Breast epithelium (tissue), 4 donors: ENCODE data around the gene SEC14L1. TPM values are rescaled to one million over a fixed set of nuclear protein-coding genes. Genes with fewer than 3 reads are reported as not detected.

Experiments
- DNase-seq, 2 donors: peaks; one replicate each; pipeline ENCODE4 v3.0.0-alpha.2; 2019; ENCODE audit warnings: low spot score in 2 of 2
- H3K27ac ChIP-seq, 2 donors: fragments of 200-600 bp; sonication (generic) in 1 of 2; one replicate each; pipeline ENCODE4 v1.5.1; 2016 to 2019; ENCODE audit warnings: mild to moderate bottlenecking in 1 of 2
- H3K27me3 ChIP-seq, 2 donors: fragments of 200-600 bp; sonication (generic) in 1 of 2; one replicate each; pipeline versions ENCODE4 v1.5.1 to v1.6.0; 2017 to 2019; ENCODE audit warnings: control low read depth in 1 of 2, mild to moderate bottlenecking in 1 of 2
- H3K36me3 ChIP-seq: fragments of 200-600 bp; one replicate; pipeline ENCODE4 v1.5.1; 2019
- H3K4me1 ChIP-seq, 2 donors: fragments of 200-600 bp; sonication (generic); one replicate each; pipeline ENCODE4 v1.5.1; 2016 to 2019; ENCODE audit warnings: control low read depth in 1 of 2
- H3K4me3 ChIP-seq, 3 donors: fragments of 200-600 bp; sonication (generic); 1 replicate in 2 of 3; 2 replicates in 1 of 3; pipeline ENCODE4 v1.5.1; 2016 to 2019; ENCODE audit warnings: mild to moderate bottlenecking in 3 of 3, moderate library complexity in 2 of 3
- H3K9me3 ChIP-seq, 2 donors: fragments of 200-600 bp; sonication (generic) in 1 of 2; one replicate each; pipeline ENCODE4 v1.5.1; 2016 to 2019; ENCODE audit warnings: control low read depth in 1 of 2
- POLR2A ChIP-seq: fragments of 450-650 bp; IDR thresholded peaks from one replicate; pipeline ENCODE4 v1.6.1; 2016; ENCODE audit warnings: antibody characterized with exemption, mild to moderate bottlenecking, moderate library complexity
- POLR2AphosphoS5 ChIP-seq, 3 donors: sonication (generic); formaldehyde crosslinking; IDR thresholded peaks; one replicate each; pipeline ENCODE4 v1.6.1; 2017; ENCODE audit warnings: antibody characterized with exemption in 3 of 3
- intact Hi-C: fragments of 100-400 bp; cut with DNase I; formaldehyde crosslinking; loops from one replicate; pipeline ENCODE4 v1.15.1; 2023; ENCODE audit warnings: low total_unique reads
- total RNA-seq, 3 donors: library from RNA; depleted of rRNA; stranded (reverse); fragments of >200 nt; gene quantifications; one replicate each; pipeline ENCODE4 v1.1.0, GENCODE V29; 2016
- TF ChIP-seq, protein P1 (sequence below), 3 donors: fragments of 450-650 bp; IDR thresholded peaks; one replicate each; pipeline ENCODE4 v1.5.1; 2016 to 2017; ENCODE audit warnings: antibody characterized with exemption in 3 of 3, mild to moderate bottlenecking in 3 of 3, moderate library complexity in 3 of 3

Gene SEC14L1
- total RNA-seq, 3 donors from 2014 or later, result 52.2 to 106 (median 59.6) TPM

DNA sequence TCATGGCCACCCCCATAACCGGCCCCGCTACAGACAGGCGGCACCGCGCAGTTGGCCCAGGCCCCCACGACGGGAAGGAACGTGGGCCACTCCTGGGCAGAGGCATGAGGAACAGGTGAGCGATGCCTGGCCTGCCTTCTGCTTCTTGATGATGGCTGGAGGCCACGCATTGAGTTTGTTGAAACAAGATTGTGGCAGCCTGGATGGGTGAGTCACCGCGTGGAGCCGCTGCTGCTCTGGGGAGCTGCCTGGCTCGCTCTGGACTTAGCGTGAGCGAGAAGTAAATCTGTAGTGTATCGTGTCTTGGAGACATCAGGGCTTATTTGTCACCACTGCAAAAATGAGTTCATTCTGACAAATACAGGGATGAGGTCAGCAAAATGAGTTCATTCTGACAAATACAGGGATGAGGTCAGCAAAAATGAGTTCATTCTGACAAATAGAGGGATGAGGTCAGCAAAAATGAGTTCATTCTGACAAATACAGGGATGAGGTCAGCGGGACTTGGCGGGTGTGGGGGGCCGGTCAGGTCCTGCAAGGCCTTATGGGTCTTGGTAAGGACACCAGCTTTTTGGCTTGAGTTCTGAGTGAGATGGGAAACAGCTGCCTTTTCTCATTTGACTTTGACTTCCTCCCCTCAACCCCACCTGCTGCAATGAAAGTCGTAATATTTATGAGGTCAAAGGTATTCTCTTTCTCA, 93.0 kb downstream of the SEC14L1 start:
- intact Hi-C loops, result loop anchor here (10.0 kb wide), 1 partner anchor 471 kb away; no protein-coding TSS in a partner anchor
- DNase-seq, result no peak

DNA sequence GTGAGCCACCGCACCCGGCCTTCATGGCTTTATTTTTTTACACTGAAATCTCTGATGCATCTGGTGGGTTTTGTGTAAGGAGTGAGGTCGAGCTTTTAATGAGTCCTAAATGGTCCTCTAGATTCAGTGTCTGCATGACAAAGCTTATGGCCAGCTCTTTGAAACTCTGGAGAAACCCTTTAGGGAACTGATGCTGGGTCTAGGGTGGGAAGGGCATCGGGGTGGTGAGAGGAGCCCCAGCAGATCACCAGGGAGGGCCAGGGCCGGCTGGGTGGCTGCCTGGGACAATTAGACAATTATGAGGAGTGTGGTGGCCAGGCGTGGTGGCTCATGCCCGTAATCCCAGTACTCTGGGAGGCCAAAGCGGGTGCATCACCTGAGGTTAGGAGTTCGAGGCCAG, 93.9 kb downstream of the SEC14L1 start:
- peak overlapping the region in 1 of 2 donors; percentile 59 for H3K27ac ChIP-seq
- intact Hi-C loops, result loop anchor here (10.0 kb wide), 1 partner anchor 470 kb away; no protein-coding TSS in a partner anchor

More for the DNA sequence above, 93.0 kb downstream of the SEC14L1 start:
- TF ChIP-seq, protein P1, sequence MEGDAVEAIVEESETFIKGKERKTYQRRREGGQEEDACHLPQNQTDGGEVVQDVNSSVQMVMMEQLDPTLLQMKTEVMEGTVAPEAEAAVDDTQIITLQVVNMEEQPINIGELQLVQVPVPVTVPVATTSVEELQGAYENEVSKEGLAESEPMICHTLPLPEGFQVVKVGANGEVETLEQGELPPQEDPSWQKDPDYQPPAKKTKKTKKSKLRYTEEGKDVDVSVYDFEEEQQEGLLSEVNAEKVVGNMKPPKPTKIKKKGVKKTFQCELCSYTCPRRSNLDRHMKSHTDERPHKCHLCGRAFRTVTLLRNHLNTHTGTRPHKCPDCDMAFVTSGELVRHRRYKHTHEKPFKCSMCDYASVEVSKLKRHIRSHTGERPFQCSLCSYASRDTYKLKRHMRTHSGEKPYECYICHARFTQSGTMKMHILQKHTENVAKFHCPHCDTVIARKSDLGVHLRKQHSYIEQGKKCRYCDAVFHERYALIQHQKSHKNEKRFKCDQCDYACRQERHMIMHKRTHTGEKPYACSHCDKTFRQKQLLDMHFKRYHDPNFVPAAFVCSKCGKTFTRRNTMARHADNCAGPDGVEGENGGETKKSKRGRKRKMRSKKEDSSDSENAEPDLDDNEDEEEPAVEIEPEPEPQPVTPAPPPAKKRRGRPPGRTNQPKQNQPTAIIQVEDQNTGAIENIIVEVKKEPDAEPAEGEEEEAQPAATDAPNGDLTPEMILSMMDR (IDR thresholded peaks at IDR 0.05), result no peak
- TF ChIP-seq POLR2A, result no peak
- no peak for TF ChIP-seq POLR2AphosphoS5 (IDR thresholded peaks at IDR 0.05)
- no peaks in the 10 kb centered on the region for H3K4me1 ChIP-seq
- H3K27me3 ChIP-seq, result no peaks in the 10 kb centered on the region
- no peaks in the 10 kb centered on the region for H3K9me3 ChIP-seq
- H3K27ac ChIP-seq, result peak overlapping the region in 1 of 2 donors; percentile 13
- H3K36me3 ChIP-seq, result no peaks in the 10 kb centered on the region
- H3K4me3 ChIP-seq, result no peak overlapping the region

DNA sequence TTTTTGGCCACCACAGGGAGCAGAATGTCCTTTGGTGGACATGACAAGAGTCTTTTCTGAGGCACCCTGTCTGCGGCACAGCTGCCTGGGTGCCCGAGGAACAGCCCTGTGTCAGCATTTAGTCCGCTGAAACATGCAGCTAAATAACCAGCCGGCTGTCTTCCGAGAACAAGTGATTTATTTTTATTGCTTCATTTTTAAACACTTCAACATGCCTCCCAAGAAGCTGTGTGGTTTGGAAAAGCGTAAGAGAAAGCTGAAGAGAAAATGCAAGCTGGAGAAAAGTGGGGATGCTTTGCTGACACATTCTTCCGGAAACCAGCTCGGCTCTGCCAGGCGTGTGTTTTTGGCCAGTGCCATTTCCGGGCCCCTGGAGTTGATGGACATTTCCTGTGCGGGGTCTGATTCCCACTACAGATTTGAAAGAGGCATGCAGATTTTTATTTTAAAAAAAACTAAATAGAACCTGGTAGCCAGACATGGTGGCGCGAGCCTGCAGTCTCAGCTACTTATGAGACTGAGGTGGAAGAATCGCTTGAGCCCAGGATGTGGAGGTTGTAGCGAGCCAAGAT, 94.7 kb downstream of the SEC14L1 start:
- intact Hi-C loops, result loop anchor here (10.0 kb wide), 1 partner anchor 469 kb away; no protein-coding TSS in a partner anchor
- H3K4me1 ChIP-seq, result no peaks in the 10 kb centered on the region
- H3K36me3 ChIP-seq, result no peaks in the 10 kb centered on the region
- DNase-seq, result no peak
- H3K27ac ChIP-seq, result peak overlapping the region in 1 of 2 donors; percentile 59
- no peaks in the 10 kb centered on the region for H3K9me3 ChIP-seq
- TF ChIP-seq, protein P1 (IDR thresholded peaks at IDR 0.05), result no peak
- TF ChIP-seq POLR2AphosphoS5 (IDR thresholded peaks at IDR 0.05) (peak; percentile 10 to 24 (median 19)), POLR2A (no peak)
- no peaks in the 10 kb centered on the region for H3K27me3 ChIP-seq
- peak overlapping the region; percentile 20 to 54 (median 21) for H3K4me3 ChIP-seq

More for the DNA sequence above, 93.9 kb downstream of the SEC14L1 start:
- Histone ChIP-seq H3K36me3 (no peaks in the 10 kb centered on the region), H3K9me3 (no peaks in the 10 kb centered on the region), H3K4me1 (no peaks in the 10 kb centered on the region), H3K27me3 (no peaks in the 10 kb centered on the region), H3K4me3 (peak overlapping the region in 1 of 3 donors; percentile 21)
- TF ChIP-seq POLR2AphosphoS5 (IDR thresholded peaks at IDR 0.05) (no peak), POLR2A (no peak)
- TF ChIP-seq, protein P1 (IDR thresholded peaks at IDR 0.05), result no peak
- DNase-seq, result no peak

DNA sequence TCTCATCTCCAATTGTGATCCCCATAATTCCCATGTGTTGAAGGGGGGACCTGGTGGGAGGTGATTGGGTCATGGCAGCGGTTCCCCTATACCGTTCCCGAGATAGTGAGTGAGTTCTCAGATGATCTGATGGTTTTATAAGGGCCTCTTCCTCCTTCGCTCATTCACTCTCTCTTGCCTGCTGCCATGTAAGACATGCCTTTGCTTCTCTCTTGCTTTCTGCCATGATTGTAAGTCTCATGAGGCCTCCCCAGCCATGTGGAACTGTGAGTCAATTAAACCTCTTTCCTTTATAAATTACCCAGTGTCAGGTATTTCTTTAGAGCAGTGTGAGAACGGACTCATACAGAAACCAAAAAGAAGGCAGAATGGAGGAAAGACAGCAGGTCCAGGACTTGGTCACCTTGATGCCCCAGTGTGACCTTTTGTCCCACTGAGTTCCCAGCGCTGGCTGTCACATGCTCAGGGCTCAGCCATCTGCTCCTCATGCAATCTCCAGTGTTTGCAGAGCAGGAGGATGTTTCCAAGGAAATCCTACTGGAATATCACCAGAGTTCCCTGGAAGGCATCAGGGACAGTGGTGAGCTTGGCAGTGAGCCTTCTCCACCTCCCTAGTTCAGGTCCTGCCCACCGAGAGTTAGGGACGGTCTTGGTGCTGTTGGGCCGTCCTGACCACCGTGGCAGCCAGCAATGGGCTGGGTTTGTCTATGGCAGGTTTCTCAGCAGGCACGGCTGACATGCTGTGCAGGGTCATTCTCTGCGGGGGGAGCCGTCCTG, 96.7 kb downstream of the SEC14L1 start:
- H3K27me3 ChIP-seq, result no peaks in the 10 kb centered on the region
- no peak for DNase-seq
- no peaks in the 10 kb centered on the region for H3K4me1 ChIP-seq
- intact Hi-C loops, result loop anchor here (10.0 kb wide), 1 partner anchor 467 kb away; no protein-coding TSS in a partner anchor
- no peak overlapping the region for H3K27ac ChIP-seq
- no peaks in the 10 kb centered on the region for H3K36me3 ChIP-seq
- no peak overlapping the region for H3K4me3 ChIP-seq
- no peaks in the 10 kb centered on the region for H3K9me3 ChIP-seq
- TF ChIP-seq POLR2A (no peak), POLR2AphosphoS5 (IDR thresholded peaks at IDR 0.05) (no peak)
- TF ChIP-seq, protein P1 (IDR thresholded peaks at IDR 0.05), result no peak
